ENCODE results near the gene SEC14L5. TPM values are rescaled to one million over a fixed set of nuclear protein-coding genes. Genes with fewer than 3 reads are reported as not detected.

Gene SEC14L5
- total RNA-seq, 1 donor: under 0.01 TPM

DNA sequence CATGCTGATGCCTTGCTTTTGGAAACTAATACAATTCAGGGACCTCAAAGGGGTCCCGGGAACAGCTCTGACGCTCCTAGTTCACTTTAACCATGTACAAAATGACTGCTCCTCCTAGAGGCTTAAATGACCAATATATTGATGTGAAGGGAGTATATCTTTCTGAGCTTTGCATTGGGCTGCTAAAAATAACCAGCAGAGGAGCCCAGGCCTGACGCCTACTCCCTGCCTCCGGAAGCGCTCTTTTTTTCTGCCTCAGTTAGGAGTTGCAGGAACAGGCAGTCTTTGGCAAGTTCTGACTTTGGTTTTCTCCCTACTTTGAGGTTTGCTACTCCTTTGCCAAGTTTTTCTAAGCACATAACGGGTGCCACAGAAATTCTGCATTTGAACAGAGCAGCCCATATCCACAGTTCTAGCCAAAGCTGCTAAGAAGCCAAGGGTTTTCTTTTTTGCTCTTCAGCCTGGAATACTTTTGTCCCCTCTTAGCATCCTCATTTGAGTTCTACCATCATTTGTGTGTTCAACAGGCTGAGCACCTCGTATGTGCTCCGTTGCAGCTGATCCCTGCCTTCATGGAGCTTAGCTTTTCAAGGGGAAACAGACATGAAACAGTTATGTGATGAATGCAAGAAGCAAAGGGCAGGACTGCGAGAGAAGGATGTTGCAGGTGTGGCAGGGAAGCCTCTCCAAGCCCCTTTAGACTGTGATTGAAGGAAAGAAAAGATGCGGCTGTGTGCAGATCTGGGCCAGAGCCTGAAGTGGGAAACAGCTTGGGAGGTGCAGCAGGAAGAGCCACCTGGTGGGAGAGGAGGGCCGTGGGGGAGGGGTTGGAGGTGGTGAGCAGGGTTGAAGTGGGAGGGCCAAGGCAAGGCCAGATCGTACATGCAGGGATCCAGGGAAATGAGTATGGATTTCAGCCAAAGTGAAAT is 78.4 kb downstream of the SEC14L5 start:
- H3K9me3 ChIP-seq (ENCODE audit: low read depth, low read length): no peaks in the 10 kb centered on the region
- no peaks in the 10 kb centered on the region for H4K20me1 ChIP-seq (ENCODE audit: insufficient read depth, low read length)
- no peaks in the 10 kb centered on the region for H3K36me3 ChIP-seq (ENCODE audit: insufficient read depth, low read length)
- H2AFZ ChIP-seq (ENCODE audit: low read length): peak overlapping the region; percentile 72
- peak overlapping the region; percentile 10 for H3K4me2 ChIP-seq (ENCODE audit: insufficient read depth, low read length)
- DNase-seq (ENCODE audit: insufficient read length, low spot score, missing footprints): peak; percentile 86
- TF ChIP-seq, protein P1, sequence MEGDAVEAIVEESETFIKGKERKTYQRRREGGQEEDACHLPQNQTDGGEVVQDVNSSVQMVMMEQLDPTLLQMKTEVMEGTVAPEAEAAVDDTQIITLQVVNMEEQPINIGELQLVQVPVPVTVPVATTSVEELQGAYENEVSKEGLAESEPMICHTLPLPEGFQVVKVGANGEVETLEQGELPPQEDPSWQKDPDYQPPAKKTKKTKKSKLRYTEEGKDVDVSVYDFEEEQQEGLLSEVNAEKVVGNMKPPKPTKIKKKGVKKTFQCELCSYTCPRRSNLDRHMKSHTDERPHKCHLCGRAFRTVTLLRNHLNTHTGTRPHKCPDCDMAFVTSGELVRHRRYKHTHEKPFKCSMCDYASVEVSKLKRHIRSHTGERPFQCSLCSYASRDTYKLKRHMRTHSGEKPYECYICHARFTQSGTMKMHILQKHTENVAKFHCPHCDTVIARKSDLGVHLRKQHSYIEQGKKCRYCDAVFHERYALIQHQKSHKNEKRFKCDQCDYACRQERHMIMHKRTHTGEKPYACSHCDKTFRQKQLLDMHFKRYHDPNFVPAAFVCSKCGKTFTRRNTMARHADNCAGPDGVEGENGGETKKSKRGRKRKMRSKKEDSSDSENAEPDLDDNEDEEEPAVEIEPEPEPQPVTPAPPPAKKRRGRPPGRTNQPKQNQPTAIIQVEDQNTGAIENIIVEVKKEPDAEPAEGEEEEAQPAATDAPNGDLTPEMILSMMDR (IDR thresholded peaks at IDR 0.05; ENCODE audit: extremely low read depth, low read depth, low read length): peak; percentile 11
- H3K79me2 ChIP-seq (ENCODE audit: insufficient read depth, low read length): no peaks in the 10 kb centered on the region
- no peak overlapping the region for H3K27ac ChIP-seq (ENCODE audit: low read depth, low read length)
- H3K4me3 ChIP-seq (ENCODE audit: insufficient read depth, low read length): no peak overlapping the region
- H3K27me3 ChIP-seq (ENCODE audit: insufficient read depth, low read length): no peaks in the 10 kb centered on the region
- peaks cover 26% of the 10 kb centered on the region for H3K4me1 ChIP-seq (ENCODE audit: insufficient read depth, low read length)

GRCh38 chr16:5040451-5040850 is 82.3 kb downstream of the SEC14L5 start:
- H3K36me3 ChIP-seq (ENCODE audit: insufficient read depth, low read length): no peaks in the 10 kb centered on the region
- no peaks in the 10 kb centered on the region for H4K20me1 ChIP-seq (ENCODE audit: insufficient read depth, low read length)
- H3K4me1 ChIP-seq (ENCODE audit: insufficient read depth, low read length): peaks cover 25% of the 10 kb centered on the region
- H3K4me2 ChIP-seq (ENCODE audit: insufficient read depth, low read length): no peak overlapping the region
- H3K4me3 ChIP-seq (ENCODE audit: insufficient read depth, low read length): no peak overlapping the region
- H3K27me3 ChIP-seq (ENCODE audit: insufficient read depth, low read length): peaks cover 3% of the 10 kb centered on the region
- no peak overlapping the region for H3K27ac ChIP-seq (ENCODE audit: low read depth, low read length)
- H3K79me2 ChIP-seq (ENCODE audit: insufficient read depth, low read length): no peaks in the 10 kb centered on the region
- H3K9me3 ChIP-seq (ENCODE audit: low read depth, low read length): no peaks in the 10 kb centered on the region
- H2AFZ ChIP-seq (ENCODE audit: low read length): no peak overlapping the region
- TF ChIP-seq, protein P1 (IDR thresholded peaks at IDR 0.05; ENCODE audit: extremely low read depth, low read depth, low read length): no peak
- no peak for DNase-seq (ENCODE audit: insufficient read length, low spot score, missing footprints)

GRCh38 chr16:5041600-5042133 is 83.5 kb downstream of the SEC14L5 start:
- H3K4me2 ChIP-seq (ENCODE audit: insufficient read depth, low read length): peak overlapping the region; percentile 56
- peaks cover 3% of the 10 kb centered on the region for H3K27me3 ChIP-seq (ENCODE audit: insufficient read depth, low read length)
- H3K9me3 ChIP-seq (ENCODE audit: low read depth, low read length): no peaks in the 10 kb centered on the region
- H2AFZ ChIP-seq (ENCODE audit: low read length): no peak overlapping the region
- H3K79me2 ChIP-seq (ENCODE audit: insufficient read depth, low read length): no peaks in the 10 kb centered on the region
- no peaks in the 10 kb centered on the region for H3K36me3 ChIP-seq (ENCODE audit: insufficient read depth, low read length)
- H4K20me1 ChIP-seq (ENCODE audit: insufficient read depth, low read length): no peaks in the 10 kb centered on the region
- DNase-seq (ENCODE audit: insufficient read length, low spot score, missing footprints): peak; percentile 85
- H3K27ac ChIP-seq (ENCODE audit: low read depth, low read length): no peak overlapping the region
- TF ChIP-seq, protein P1 (IDR thresholded peaks at IDR 0.05; ENCODE audit: extremely low read depth, low read depth, low read length): no peak
- peaks cover 15% of the 10 kb centered on the region for H3K4me1 ChIP-seq (ENCODE audit: insufficient read depth, low read length)
- H3K4me3 ChIP-seq (ENCODE audit: insufficient read depth, low read length): no peak overlapping the region

GRCh38 chr16:5042574-5043171 is 84.5 kb downstream of the SEC14L5 start:
- Histone ChIP-seq H3K36me3 (ENCODE audit: insufficient read depth, low read length) (no peaks in the 10 kb centered on the region), H3K4me1 (ENCODE audit: insufficient read depth, low read length) (peaks cover 14% of the 10 kb centered on the region), H4K20me1 (ENCODE audit: insufficient read depth, low read length) (no peaks in the 10 kb centered on the region), H3K79me2 (ENCODE audit: insufficient read depth, low read length) (no peaks in the 10 kb centered on the region), H3K4me3 (ENCODE audit: insufficient read depth, low read length) (no peak overlapping the region), H3K9me3 (ENCODE audit: low read depth, low read length) (no peaks in the 10 kb centered on the region), H3K27ac (ENCODE audit: low read depth, low read length) (no peak overlapping the region), H3K4me2 (ENCODE audit: insufficient read depth, low read length) (no peak overlapping the region), H3K27me3 (ENCODE audit: insufficient read depth, low read length) (peaks cover 3% of the 10 kb centered on the region), H2AFZ (ENCODE audit: low read length) (no peak overlapping the region)
- DNase-seq (ENCODE audit: insufficient read length, low spot score, missing footprints): no peak
- TF ChIP-seq, protein P1 (IDR thresholded peaks at IDR 0.05; ENCODE audit: extremely low read depth, low read depth, low read length): peak; percentile 30

All from osteoblast (primary cell).